HG02884 (cell line): ENCODE results near the gene A1BG.
"Not testable (repeated sequence)": the region's sequence is repeated elsewhere in the genome, so short reads cannot be mapped to it uniquely, and the experiment has no call there.

Source experiments
- ATAC-seq: cut with Tn5 transposase; IDR thresholded peaks from one replicate; pipeline ENCODE4 v1.9.1; 2021; ENCODE audit warnings: mild to moderate bottlenecking, moderate library complexity; ENCODE audit not compliant: unreplicated experiment

A1BG gene

DNA sequence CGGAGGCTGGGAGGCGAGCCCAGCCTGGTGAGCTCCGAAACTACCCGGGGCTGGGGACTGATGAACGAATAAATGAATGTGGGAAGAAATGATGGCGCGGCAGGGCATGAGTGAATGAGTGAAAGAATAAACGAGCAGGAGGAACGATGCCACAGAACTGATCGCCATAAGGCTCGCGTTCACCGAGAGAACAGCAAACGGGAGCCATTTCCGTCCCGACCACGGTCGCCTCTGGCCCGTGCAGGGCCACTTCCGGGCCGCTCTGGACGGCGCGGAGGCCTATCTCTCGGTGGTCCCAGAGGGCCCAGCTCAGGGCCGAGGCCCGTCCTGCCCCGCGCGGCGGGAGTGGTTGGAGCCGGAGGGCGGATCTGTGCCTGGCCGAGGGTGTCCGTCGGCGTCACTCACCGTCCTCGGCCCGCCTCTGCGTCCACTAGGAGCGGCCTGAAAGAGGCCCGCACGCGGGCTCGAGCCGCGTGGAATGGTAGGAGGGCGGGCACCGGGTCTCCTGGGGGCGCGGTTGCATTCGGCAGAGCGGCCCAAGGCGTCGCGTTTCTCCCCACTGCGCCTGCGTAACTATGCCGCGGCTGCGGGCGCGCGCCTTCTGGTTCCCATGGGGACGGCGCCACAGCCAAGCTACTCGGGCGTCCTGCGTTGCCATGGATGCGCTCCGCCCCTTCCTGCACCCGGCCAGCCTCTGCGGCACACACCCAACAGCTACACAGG, 9.1 kb upstream of the A1BG start, which contains the start of gene ZNF497:
Gene ZNF497, minus strand, starts transcription at position 480 of the 723 bp plus-strand sequence. CDS start 5,116 bp downstream, outside the sequence.
- ATAC-seq: peak; percentile 70

DNA sequence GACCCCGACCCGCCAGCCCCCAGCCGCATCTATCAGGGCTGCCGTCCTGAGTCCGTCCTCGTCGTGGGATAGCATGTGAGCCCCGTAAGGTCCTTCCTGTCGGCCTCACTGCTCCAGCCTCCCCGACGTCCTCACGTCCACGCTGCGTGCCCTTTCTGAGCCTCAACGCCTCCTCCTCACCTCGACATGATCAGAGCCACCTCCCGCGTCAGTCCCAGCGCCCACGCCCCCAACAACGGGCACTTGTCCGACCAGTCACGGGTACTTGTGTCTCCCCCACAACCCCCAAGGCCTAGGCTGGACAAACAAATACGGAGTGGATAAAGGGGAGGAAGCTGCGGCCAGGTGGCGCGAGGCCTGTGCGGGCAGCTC, 8.6 kb upstream of the A1BG start:
- ATAC-seq: peak; percentile 9

DNA sequence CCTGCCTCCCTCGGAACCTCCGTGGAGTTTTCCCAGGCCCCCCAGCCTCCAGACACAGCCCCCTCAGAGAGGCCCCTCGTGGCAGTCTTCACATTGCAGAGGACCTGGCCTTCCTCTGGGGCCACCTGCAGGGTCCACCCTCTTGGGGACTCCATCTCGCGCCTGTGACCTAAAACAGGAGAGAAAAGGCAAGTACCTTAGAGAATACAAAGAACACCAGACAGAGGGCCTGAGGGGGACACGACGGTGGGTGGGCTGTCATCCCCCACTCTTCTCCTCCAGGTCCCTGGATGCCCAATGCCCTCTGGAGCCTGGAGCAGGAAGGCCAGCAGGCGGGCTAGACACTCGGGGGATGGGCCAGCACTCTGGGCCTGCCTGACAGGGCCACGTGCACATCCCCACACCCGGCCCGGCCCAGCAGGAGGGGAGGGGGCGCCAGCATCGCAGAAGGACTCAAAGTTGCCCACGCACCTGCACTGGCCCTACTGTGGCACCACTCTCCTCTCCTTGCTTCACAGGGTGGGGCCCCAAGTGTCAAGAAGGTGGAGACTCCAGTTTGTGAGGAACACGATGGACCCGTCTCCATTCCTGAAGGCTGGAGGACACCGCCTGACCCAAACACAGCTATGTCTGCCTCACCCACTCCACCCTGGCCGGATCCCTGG, 4.3 kb upstream of the A1BG start:
- no peak for ATAC-seq

DNA sequence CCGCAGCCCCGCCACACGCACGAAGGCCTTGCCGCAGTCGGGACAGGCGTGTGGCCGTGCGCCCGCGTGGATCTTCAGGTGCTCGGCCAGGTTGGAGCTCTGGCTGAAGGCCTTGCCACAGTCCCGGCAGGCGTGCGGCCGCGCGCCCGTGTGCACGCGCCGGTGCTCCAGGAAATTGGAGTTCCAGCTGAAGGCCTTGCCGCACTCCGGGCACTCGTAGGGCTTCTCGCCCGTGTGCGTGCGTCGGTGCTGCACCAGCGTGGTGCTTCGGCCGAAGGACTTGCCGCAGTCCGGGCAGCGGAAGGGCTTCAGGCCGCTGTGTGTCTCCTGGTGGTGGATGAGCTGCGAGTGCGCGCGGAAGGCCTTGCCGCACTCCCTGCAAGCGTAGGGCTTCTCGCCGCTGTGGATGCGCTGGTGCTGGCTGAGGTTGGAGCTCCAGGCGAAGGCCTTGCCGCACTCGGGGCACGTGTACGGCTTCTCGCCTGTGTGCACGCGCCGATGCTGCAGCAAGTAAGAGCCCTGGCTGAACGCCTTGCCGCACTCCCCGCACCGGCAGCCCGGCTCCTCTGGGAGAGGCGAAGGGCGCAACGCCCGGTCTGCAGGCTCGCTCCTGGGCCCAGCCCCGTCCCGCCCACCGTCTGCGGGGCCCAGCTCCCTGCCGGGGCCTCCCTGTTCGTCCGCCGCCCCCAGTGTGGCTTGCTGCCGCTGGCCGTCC, 3.6 kb upstream of the A1BG start:
- ATAC-seq: no peak

DNA sequence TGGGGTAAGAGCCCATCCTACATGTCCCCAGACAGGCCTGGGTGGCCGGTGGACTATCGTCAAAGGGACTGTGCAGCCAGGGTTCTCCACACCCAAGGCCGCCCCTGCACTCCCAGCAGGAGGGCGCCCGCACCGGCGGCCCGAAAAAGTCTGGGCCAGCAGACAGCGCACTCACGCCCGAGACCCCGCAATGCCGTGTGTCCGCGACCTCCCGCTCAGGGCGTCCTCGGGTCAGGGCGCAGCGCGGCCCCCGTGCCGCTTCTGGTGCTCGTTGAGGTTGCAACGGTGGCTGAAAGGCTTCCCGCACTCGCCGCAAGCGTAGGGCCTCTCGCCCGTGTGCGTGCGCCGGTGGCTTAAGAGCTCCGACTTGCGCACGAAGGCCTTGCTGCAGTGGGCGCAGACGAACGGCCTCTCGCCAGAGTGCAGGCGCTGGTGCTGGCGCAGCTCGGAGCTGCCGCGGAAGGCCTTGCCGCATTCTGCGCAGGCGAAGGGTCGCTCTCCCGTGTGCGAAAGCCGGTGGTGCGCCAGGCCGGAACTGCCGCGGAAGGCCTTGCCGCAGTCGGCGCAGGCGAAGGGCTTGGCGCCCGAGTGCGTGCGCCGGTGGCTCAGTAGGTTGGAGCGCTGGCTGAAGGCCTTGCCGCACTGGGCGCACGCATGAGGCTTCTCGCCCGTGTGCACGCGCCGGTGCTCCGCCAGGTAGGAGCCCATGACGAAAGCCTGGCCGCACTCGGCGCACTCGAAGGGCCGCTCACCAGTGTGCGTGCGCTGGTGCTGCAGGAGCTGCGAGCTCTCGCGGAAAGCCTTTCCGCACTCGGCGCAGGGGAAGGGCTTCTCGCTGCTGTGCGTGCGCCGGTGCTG, 2.8 kb upstream of the A1BG start:
- ATAC-seq: no peak

DNA sequence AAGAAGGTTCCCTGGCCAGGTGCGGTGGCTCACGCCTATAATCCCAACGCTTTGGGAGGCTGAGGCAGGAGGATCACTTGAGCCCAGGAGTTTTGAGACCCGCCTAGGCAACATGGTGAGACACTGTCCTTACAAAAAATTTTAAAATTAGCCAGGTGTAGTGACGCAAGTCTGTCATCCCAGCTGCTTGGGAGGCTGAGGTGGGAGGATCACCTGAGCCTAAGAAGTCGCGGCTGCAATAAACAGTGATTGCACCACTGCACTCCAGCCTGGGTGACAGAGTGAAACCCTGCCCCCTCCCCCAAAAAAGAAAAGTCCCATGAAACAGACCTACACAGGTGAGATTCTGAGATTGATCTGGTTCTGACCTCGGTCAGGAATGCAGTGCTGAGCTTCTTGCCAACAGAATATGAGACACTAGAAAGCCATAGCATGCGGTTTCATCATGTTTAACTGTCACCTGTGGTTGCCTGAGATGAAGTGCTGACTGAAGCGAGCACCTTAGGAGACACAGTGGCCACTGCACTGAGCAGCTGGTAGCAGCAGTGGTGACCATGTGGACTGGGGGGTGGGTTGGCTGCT, 2.0 kb upstream of the A1BG start:
- no peak for ATAC-seq

DNA sequence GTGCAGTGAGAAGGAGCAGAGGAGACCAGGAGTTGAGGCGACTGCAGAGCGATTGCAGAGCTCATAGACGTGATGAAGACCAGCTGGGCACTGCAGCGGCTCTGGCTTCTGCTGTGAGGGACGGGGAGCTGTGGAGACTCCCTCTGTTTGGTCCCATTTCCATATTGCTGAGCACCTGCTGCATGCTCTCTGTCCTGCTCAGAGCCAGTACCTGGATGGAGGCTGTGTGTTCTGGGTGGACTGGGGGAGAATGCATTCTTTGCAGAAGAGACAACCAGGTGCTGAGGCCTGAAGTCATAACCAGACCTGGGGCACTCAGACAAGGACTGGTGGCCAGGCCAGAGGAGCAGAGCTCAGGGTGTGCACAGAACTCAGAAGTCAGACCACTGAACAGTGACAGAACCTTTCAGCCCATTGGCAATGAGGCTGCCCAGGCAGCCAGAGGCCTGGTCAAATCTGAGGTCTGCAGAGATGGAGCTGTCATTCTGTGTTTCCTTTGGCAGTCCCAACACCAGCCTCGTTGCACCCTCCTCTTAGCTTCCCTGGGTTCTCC, 1.3 kb upstream of the A1BG start:
- ATAC-seq: no peak

DNA sequence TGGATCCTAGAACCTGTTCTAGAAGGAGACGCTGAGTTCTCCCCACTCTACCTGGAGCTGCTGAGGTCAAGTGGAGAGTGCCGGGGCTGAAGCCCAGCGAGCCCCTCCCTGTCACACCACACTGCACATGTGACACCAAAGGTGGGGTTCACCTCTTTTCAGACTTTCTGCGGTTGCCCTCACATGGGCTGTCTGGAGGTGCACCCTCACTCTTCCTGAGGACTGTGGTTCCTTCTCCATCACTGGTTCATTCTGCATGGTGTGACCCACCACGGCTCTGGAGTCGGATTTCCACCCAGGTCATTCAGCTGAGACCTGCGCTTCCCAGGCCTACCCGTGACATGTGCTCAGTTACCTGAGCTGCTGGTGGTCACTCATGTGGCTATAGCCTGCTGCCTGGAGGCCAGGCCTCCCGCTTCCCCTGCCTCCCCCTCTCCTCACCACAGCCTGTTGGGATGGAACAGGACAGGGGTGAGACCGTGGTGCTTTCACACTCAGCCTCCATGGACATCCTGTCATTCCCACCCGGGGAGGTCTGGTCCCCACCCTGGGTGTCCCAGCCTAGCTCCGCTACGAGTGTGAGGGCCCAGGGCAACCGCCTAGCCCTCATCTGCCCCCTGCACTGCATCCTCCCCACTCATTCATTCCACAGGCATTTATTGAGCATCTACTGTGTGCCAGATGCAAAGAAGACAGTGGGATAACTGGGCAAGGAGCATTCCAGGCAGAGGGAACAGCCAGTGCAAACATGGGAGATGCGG, 605 bp upstream of the A1BG start:
- ATAC-seq: no peak

DNA sequence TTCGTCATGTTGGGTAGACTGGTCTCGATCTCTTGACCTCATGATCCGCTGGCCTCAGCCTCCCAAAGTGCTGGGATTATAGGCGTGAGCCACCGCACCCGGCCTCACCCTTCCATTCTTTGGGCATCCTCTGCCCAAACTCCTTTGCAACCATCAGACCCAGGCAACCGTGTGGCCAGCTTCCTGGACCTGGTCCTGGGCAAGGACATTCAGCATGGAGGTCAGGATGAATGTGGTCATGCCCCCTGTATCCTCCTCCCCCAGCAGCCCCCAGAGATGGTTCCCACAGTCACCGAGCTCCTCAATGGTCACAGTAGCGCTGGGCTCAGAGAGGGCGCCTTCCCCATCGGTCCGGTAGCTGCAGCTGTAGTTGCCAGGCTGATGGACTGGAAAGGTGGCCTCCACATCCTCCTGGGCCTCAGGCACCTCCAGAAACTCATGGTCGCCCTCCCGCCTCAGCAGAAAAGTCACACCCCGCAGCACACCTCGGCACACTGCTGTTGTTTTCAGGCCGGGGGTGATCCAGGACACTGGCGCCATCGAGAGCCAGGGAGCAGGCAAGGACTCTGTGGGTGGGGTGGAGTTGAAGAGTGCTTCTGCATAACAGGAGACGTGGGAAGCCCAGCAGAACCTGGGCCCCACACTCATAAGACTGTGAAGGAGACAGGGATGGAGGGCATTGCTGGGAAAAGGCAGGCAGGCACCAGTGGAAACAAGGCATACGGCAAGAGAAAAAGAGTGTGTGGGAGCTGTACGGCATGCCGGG, 1.1 kb downstream of the A1BG start:
- ATAC-seq: no peak

DNA sequence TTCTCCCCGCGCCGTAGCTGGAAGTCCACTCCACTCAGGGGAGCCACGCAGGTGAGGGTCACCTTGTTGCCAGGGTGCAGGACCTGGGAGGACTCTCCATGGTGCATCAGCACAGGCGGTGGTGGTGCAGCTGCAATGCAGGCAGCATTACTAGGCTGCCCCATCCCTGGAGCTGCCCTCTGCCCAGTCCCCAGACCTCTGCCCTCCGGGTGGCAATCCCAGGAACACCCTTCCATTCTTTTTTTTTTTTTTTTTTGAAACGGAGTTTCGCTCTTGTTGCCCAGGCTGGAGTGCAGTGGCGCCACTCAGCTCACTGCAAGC, 1.8 kb downstream of the A1BG start:
- no peak for ATAC-seq

DNA sequence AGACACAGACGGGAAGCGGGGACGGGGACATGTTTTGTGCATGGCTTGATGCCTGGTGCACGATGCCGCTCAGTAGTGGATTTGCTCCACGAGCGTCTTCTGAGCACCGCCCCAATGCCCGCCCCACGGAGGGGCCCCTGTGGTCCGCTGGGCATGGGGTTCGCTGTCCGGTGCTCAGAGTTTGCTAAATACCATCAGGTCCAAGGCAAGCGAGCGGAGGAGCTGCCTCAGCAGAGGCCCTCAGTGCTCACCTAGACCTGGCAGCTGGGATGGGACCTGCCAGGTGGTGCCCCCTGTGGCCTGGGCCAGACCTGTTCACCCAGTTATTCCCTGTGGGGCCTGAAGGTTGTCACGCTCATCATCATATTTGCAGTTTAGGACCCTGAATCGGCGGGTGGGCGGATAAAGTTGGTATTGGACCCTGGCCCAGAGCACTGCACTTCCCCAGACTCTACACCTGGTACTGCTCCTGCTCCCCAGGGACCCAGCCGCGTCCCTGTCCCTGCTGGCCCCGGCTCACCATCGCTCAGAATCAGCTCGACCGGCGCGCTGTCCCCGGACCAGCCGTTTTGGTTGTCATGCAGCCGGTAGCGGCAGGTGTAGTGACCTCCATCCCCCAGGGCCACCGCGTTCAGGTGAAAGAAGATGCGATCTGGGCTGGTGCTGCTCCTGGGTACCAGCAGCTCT, 2.3 kb downstream of the A1BG start:
- no peak for ATAC-seq

DNA sequence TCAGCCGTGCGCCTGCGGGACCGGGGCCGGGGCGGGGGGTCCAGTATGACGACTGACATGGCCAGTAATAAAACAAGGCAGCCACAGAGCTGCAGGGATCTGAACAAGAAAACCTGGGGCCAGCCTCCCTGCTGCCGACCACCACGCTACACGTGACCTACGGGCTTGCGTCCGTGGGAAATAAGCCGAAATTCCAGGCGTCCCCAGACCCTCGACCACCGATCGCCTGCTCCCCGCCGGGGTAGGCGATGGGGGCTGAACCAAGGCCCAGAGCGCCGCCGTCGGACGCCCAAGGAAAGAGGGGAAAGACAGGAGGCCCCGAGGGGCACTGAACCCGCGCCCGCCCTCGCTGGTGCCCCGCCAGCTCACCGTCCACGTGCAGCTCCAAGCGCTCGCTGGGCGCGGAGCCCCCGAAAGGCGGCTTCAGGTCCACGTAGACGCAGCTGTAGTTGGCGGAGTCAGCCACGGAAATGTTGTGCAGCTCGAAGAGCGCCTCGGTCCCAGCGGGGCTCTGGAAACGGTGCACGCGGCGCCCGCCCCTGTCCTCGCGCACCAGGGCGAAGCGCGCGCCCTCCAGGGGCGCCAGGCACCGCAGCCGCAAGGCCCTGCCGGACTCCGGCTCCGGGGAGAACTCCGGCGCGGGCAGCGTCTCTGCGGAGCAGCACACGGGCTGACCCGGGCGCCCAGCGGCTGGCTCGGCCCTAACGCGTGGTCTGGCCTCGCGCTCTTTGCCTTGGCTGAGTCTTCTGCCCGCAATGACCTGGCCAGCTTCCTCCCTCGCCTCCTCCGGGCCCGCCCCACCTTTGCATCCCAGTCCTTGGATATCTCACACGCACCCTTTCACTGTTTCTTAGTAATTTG, 3.1 kb downstream of the A1BG start:
- no peak for ATAC-seq

DNA sequence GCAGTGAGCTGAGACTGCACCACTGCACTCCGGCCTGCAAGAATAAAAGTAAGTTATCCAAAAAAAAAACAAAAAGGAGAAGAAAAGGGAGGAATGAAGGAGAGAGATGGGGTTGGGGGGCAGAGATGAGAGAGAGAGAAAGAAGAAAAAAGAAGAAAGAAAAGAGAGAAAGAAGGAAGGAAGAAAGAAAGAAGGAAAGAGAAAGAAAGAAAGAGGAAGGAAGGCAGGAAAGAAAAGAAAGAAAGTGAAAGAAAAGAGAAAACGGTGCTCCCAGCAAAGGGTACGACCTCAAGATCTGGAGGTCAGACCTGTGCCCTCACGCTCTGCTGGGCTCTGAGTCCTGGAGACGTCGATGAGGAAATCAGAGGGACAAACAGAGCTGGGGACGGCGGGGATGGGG, 3.7 kb downstream of the A1BG start:
- no peak for ATAC-seq

DNA sequence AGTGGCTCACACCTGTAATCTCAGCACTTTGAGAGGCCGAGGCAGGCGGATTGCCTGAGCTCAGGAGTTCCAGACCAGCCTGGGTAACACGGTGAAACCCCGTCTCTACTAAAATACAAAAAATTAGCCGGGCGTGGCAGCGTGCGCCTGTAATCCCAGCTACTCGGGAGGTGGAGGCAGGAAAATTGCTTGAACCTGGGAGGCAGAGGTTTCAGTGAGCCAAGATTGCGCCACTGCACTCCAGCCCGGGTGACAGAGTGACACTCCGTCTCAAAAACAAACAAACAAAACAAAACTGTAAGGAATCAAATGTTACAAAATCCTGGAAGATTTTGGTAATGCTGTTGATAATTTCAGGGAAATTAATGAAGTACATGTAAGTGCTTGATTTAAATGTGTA, 5.2 kb downstream of the A1BG start:
- not testable (repeated sequence) for ATAC-seq

DNA sequence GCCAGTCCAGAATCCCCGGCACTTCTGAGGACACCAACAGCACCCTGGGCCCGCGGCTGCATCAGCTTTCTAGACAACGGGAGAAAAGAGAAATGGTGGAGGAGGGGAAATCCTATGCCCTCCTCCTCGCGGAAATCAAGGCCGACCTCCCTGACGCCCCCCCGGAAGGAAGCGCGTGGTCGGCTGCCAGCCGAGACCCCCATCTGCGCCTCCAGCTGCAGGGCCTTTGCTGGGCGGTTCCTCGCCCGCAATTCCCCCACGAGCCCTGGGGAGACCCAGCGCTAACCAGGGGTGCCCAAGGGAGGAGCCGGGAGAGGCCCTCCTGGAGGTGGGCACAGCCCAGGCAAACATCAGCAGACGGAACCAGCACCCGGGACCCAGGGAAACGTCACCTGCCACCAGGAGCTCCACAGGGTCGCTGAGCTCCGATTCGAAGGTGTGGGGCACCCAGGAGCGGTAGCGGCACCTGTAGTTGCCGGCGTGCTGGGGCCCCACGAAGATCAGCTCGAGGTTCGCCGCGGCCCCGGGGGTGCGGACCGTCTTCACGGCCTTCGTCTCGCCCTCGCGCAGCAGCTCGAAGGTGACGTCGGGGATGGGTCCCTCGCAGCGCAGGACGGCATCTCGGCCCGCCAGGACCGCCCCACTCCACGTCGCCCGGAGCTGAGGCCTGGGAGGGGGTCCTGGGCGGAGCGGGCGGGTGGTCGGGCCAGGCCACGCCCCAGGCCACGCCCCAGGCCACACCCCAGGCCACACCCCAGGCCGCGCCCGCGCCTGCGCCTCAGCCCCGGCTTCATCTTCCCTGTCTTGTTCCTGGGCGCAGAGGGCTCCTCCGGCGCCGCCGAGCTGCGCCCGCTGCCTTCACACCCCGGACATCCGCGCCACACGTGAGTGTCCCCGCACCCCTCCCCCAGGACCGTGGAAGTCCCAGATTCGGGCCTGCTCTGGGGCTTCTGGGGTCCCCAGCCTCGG, 6.0 kb downstream of the A1BG start:
- peak; percentile 64 for ATAC-seq

DNA sequence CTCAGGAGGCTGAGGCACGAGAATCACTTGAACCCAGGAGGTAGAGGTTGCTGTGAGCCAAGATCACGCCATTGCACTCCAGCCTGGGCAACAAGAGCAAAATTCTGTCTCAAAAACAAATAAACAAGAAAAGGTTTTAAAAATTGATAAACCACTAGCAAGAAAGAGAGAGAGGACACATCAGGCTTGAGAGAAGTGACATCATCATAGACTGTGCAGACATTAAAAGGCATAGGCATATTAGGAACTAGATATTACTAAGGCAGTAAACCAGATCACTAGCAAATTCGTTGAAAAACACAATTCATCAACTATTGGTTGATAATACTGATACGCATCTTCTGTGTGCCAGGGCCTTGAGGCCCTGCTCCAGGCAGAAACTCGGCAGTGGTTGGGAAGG, 7.7 kb downstream of the A1BG start:
- no peak for ATAC-seq
